Hepatocyte (in vitro differentiated cells): ENCODE measurements around the gene MBTPS1. TPM values are rescaled to one million over a fixed set of nuclear protein-coding genes. Genes with fewer than 3 reads are reported as not detected.

Experiments used
- DNase-seq: peaks from one replicate; pipeline ENCODE4 v3.0.0-alpha.2; 2016; ENCODE audit warnings: low spot score
- H2AFZ ChIP-seq: fragments of 200-600 bp; sonication (generic); 2 replicates; pipeline ENCODE4 v1.6.0; 2016; ENCODE audit warnings: antibody characterized with exemption, mild to moderate bottlenecking
- H3K27ac ChIP-seq: fragments of 200-600 bp; sonication (generic); 2 replicates; pipeline ENCODE4 v1.5.1; 2016; ENCODE audit warnings: mild to moderate bottlenecking
- H3K27me3 ChIP-seq: fragments of 200-600 bp; sonication (generic); 2 replicates; pipeline ENCODE4 v1.6.1; 2016
- H3K36me3 ChIP-seq: fragments of 200-600 bp; sonication (generic); replicated peaks from 2 replicates; pipeline ENCODE4 v1.5.1; 2016; ENCODE audit warnings: low read depth; ENCODE audit not compliant: insufficient read depth
- H3K4me1 ChIP-seq: fragments of 200-600 bp; sonication (generic); 2 replicates; pipeline ENCODE4 v1.5.1; 2016; ENCODE audit warnings: mild to moderate bottlenecking, moderate library complexity; ENCODE audit not compliant: insufficient read depth
- H3K4me2 ChIP-seq: fragments of 200-600 bp; sonication (generic); 2 replicates; pipeline ENCODE4 v1.6.0; 2016
- H3K4me3 ChIP-seq: fragments of 200-600 bp; sonication (generic); 2 replicates; pipeline ENCODE4 v1.5.1; 2016; ENCODE audit warnings: mild to moderate bottlenecking
- H3K79me2 ChIP-seq: fragments of 200-600 bp; sonication (generic); 2 replicates; pipeline ENCODE4 v1.6.0; 2017; ENCODE audit warnings: mild to moderate bottlenecking
- H3K9me2 ChIP-seq: fragments of 200-600 bp; sonication (generic); replicated peaks from 2 replicates; pipeline ENCODE4 v1.6.0; 2017; ENCODE audit warnings: mild to moderate bottlenecking; ENCODE audit not compliant: insufficient read depth
- H3K9me3 ChIP-seq: fragments of 200-600 bp; sonication (generic); 2 replicates; pipeline ENCODE4 v1.5.1; 2016; ENCODE audit warnings: low read depth, mild to moderate bottlenecking
- H4K20me1 ChIP-seq: fragments of 200-600 bp; sonication (generic); 2 replicates; pipeline ENCODE4 v1.6.0; 2016; ENCODE audit warnings: mild to moderate bottlenecking; ENCODE audit not compliant: insufficient read depth, poor library complexity, severe bottlenecking
- CTCF ChIP-seq: fragments of 200-600 bp; sonication (generic); IDR thresholded peaks from 2 replicates; pipeline ENCODE4 v1.5.1; 2016; ENCODE audit warnings: antibody characterized with exemption, mild to moderate bottlenecking; ENCODE audit not compliant: poor library complexity
- EZH2 ChIP-seq: fragments of 200-600 bp; sonication (generic); IDR thresholded peaks from 2 replicates; pipeline ENCODE4 v1.6.1; 2016; ENCODE audit warnings: antibody characterized with exemption, mild to moderate bottlenecking, borderline replicate concordance
- EZH2phosphoT487 ChIP-seq: fragments of 200-600 bp; sonication (generic); IDR thresholded peaks from one replicate; pipeline ENCODE4 v1.6.1; 2018; ENCODE audit warnings: antibody characterized with exemption, mild to moderate bottlenecking, low read depth, moderate library complexity; ENCODE audit not compliant: unreplicated experiment, severe bottlenecking
- WGBS: methylation state at CpG from one replicate; pipeline ENCODE4 v1.1.6; 2016; ENCODE audit warnings: low lambda C conversion rate; ENCODE audit errors: missing lambda C conversion rate; 5-methylcytosine and 5-hydroxymethylcytosine counted together
- polyA plus RNA-seq: library from polyadenylated mRNA; unstranded; fragments of >200 nt; fragmentation: Nextera tagmentation; extraction: Ambion mirVana; gene quantifications from 2 replicates; pipeline ENCODE4 v1.2.1, GENCODE V29; 2016
- total RNA-seq: library from RNA; depleted of rRNA; stranded (reverse); fragments of >200 nt; gene quantifications from 2 replicates; pipeline ENCODE4 v1.2.3, GENCODE V29; 2014

MBTPS1 gene
- total and polyA plus RNA-seq, 2 experiments from 2014 or later = 65.9 to 76.8 TPM

- Histone ChIP-seq H2AFZ (no peak overlapping the region), H4K20me1 (no peaks in the 10 kb centered on the region), H3K4me1 (no peaks in the 10 kb centered on the region), H3K9me2 (no peaks in the 10 kb centered on the region), H3K27me3 (no peaks in the 10 kb centered on the region), H3K36me3 (no peaks in the 10 kb centered on the region), H3K4me3 (no peak overlapping the region), H3K27ac (no peak overlapping the region), H3K9me3 (no peaks in the 10 kb centered on the region), H3K4me2 (no peak overlapping the region), H3K79me2 (no peaks in the 10 kb centered on the region)
- no peak for DNase-seq
- WGBS = 92% methylated on average over 9 of the region's 9 CpGs
- no peak for TF ChIP-seq EZH2
- no peak for TF ChIP-seq EZH2phosphoT487
- TF ChIP-seq CTCF = no peak
These were observed 96.4 kb downstream of the MBTPS1 start for GRCh38 chr16:84020353-84020752.

- Histone ChIP-seq H3K9me3 (no peaks in the 10 kb centered on the region), H3K4me3 (no peak overlapping the region), H3K4me1 (no peaks in the 10 kb centered on the region), H3K27ac (no peak overlapping the region), H3K9me2 (no peaks in the 10 kb centered on the region), H4K20me1 (no peaks in the 10 kb centered on the region), H3K4me2 (no peak overlapping the region), H3K36me3 (no peaks in the 10 kb centered on the region), H3K79me2 (no peaks in the 10 kb centered on the region), H2AFZ (no peak overlapping the region), H3K27me3 (no peaks in the 10 kb centered on the region)
- 92% methylated on average over 4 of the region's 4 CpGs for WGBS
- TF ChIP-seq EZH2 (no peak), CTCF (no peak)
- DNase-seq = no peak
These were observed 98.0 kb downstream of the MBTPS1 start for GRCh38 chr16:84018710-84019109.

GRCh38 chr16:84016477-84016876 is 100.3 kb downstream of the MBTPS1 start:
- Histone ChIP-seq H3K4me3 (no peak overlapping the region), H3K27me3 (no peaks in the 10 kb centered on the region), H3K36me3 (no peaks in the 10 kb centered on the region), H2AFZ (no peak overlapping the region), H3K9me3 (no peaks in the 10 kb centered on the region), H3K4me1 (no peaks in the 10 kb centered on the region), H3K9me2 (no peaks in the 10 kb centered on the region), H3K4me2 (no peak overlapping the region), H3K27ac (no peak overlapping the region), H4K20me1 (no peaks in the 10 kb centered on the region), H3K79me2 (no peaks in the 10 kb centered on the region)
- no peak for DNase-seq
- 96% methylated on average over 9 of the region's 12 CpGs for WGBS
- TF ChIP-seq EZH2 (no peak), CTCF (no peak), EZH2phosphoT487 (no peak)

GRCh38 chr16:84015399-84015798 is 101.3 kb downstream of the MBTPS1 start:
- Histone ChIP-seq H3K36me3 (no peaks in the 10 kb centered on the region), H3K9me3 (no peaks in the 10 kb centered on the region), H3K4me2 (no peak overlapping the region), H3K4me3 (no peak overlapping the region), H3K9me2 (no peaks in the 10 kb centered on the region), H4K20me1 (no peaks in the 10 kb centered on the region), H3K27ac (no peak overlapping the region), H3K27me3 (no peaks in the 10 kb centered on the region), H2AFZ (no peak overlapping the region), H3K79me2 (no peaks in the 10 kb centered on the region), H3K4me1 (no peaks in the 10 kb centered on the region)
- DNase-seq = no peak
- TF ChIP-seq CTCF (no peak), EZH2 (no peak), EZH2phosphoT487 (no peak)
- 87% methylated on average over 12 of the region's 12 CpGs for WGBS
